ENCODE data around the gene LGALS13. TPM values are rescaled to one million over a fixed set of nuclear protein-coding genes. Genes with fewer than 3 reads are reported as not detected.

The LGALS13 gene
- total and polyA plus RNA-seq, 2 experiments from 2014 or later: not detected

DNA sequence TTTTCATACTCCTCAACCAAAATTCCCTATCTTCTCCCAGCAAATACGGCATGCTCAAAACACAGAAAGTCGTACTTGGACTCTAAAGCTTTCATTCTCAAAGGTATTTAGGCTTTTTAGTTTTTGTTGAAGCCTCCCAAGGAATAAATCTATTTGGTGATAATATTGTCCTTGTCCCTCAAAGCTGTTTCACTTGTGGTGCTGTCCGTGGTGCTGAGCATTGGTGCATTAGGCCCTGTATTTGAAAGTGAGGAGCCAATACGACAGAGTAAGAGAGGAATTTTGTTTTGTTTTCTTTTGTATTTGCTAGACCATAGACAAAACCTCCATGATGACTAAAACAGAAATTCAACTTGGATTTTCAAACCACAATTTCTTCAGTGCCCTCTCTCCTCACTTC lies 3.2 kb upstream of the LGALS13 start:
- Histone ChIP-seq H3K79me2 (no peaks in the 10 kb centered on the region), H3K9me2 (replicated peaks; ENCODE audit: insufficient read depth) (no peaks in the 10 kb centered on the region), H3K36me3 (replicated peaks; ENCODE audit: insufficient read depth, low read depth) (no peaks in the 10 kb centered on the region), H4K20me1 (ENCODE audit: insufficient read depth, poor library complexity, severe bottlenecking) (no peaks in the 10 kb centered on the region), H3K27me3 (no peaks in the 10 kb centered on the region), H3K4me3 (no peak overlapping the region), H3K9me3 (ENCODE audit: low read depth) (no peaks in the 10 kb centered on the region), H3K27ac (no peak overlapping the region), H3K4me1 (ENCODE audit: insufficient read depth) (no peaks in the 10 kb centered on the region), H2AFZ (no peak overlapping the region), H3K4me2 (no peak overlapping the region)
- TF ChIP-seq, protein P1, sequence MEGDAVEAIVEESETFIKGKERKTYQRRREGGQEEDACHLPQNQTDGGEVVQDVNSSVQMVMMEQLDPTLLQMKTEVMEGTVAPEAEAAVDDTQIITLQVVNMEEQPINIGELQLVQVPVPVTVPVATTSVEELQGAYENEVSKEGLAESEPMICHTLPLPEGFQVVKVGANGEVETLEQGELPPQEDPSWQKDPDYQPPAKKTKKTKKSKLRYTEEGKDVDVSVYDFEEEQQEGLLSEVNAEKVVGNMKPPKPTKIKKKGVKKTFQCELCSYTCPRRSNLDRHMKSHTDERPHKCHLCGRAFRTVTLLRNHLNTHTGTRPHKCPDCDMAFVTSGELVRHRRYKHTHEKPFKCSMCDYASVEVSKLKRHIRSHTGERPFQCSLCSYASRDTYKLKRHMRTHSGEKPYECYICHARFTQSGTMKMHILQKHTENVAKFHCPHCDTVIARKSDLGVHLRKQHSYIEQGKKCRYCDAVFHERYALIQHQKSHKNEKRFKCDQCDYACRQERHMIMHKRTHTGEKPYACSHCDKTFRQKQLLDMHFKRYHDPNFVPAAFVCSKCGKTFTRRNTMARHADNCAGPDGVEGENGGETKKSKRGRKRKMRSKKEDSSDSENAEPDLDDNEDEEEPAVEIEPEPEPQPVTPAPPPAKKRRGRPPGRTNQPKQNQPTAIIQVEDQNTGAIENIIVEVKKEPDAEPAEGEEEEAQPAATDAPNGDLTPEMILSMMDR (IDR thresholded peaks at IDR 0.05; ENCODE audit: poor library complexity): no peak
- TF ChIP-seq EZH2phosphoT487 (IDR thresholded peaks at IDR 0.05; ENCODE audit: low read depth, severe bottlenecking, unreplicated experiment) (no peak), EZH2 (IDR thresholded peaks at IDR 0.05; ENCODE audit: borderline replicate concordance) (no peak)
- DNase-seq (ENCODE audit: low spot score): peak; percentile 51
- 34% methylated on average over 4 of the region's 4 CpGs for WGBS (ENCODE audit: low lambda C conversion rate, missing lambda C conversion rate)

DNA sequence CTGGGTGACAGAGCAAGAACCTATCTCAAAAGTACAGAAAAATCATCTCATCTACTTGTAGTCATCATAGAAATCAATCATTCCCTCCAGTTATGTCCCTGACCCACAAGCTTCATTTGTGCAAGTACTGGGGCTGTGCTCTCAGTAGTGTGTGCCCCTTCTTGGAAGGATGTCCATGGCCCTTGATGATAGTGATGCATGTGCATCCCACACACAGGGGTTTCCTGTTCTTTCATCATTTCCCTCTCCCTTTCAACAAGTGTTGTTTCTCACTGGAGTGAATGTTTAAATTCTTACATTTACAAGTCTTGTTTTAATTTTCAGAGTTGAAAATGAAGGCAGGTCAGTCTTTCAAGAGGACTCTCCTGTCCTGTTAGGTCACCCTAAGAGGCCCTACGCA lies 1.5 kb downstream of the LGALS13 start:
- H4K20me1 ChIP-seq (ENCODE audit: insufficient read depth, poor library complexity, severe bottlenecking): no peaks in the 10 kb centered on the region
- no peak for DNase-seq (ENCODE audit: low spot score)
- H3K4me1 ChIP-seq (ENCODE audit: insufficient read depth): no peaks in the 10 kb centered on the region
- H3K36me3 ChIP-seq (replicated peaks; ENCODE audit: insufficient read depth, low read depth): no peaks in the 10 kb centered on the region
- H3K79me2 ChIP-seq: no peaks in the 10 kb centered on the region
- no peak overlapping the region for H3K27ac ChIP-seq
- H2AFZ ChIP-seq: no peak overlapping the region
- 82% methylated on average over 1 of the region's 1 CpG for WGBS (ENCODE audit: low lambda C conversion rate, missing lambda C conversion rate)
- no peaks in the 10 kb centered on the region for H3K9me2 ChIP-seq (replicated peaks; ENCODE audit: insufficient read depth)
- H3K9me3 ChIP-seq (ENCODE audit: low read depth): no peaks in the 10 kb centered on the region
- no peak overlapping the region for H3K4me2 ChIP-seq
- no peaks in the 10 kb centered on the region for H3K27me3 ChIP-seq
- TF ChIP-seq EZH2 (IDR thresholded peaks at IDR 0.05; ENCODE audit: borderline replicate concordance) (no peak), EZH2phosphoT487 (IDR thresholded peaks at IDR 0.05; ENCODE audit: low read depth, severe bottlenecking, unreplicated experiment) (no peak)
- TF ChIP-seq, protein P1 (IDR thresholded peaks at IDR 0.05; ENCODE audit: poor library complexity): no peak
- no peak overlapping the region for H3K4me3 ChIP-seq

DNA sequence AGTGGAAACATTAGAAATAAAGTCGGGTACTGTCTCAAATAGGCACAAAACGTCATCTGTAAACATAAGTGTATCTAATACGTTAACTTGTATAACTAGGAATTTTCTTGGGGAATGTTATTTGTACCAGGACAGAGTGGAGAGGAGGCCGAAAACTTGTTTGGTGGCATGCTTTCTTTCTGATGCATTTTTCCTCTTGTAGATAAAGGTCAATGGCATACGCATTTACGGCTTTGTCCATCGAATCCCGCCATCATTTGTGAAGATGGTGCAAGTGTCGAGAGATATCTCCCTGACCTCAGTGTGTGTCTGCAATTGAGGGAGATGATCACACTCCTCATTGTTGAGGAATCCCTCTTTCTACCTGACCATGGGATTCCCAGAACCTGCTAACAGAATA lies 4.7 kb downstream of the LGALS13 start:
- no peak for DNase-seq (ENCODE audit: low spot score)
- H2AFZ ChIP-seq: no peak overlapping the region
- no peaks in the 10 kb centered on the region for H3K36me3 ChIP-seq (replicated peaks; ENCODE audit: insufficient read depth, low read depth)
- no peaks in the 10 kb centered on the region for H3K9me2 ChIP-seq (replicated peaks; ENCODE audit: insufficient read depth)
- H3K4me2 ChIP-seq: no peak overlapping the region
- H3K4me3 ChIP-seq: no peak overlapping the region
- no peaks in the 10 kb centered on the region for H3K27me3 ChIP-seq
- no peaks in the 10 kb centered on the region for H3K79me2 ChIP-seq
- TF ChIP-seq EZH2 (IDR thresholded peaks at IDR 0.05; ENCODE audit: borderline replicate concordance) (no peak), EZH2phosphoT487 (IDR thresholded peaks at IDR 0.05; ENCODE audit: low read depth, severe bottlenecking, unreplicated experiment) (no peak)
- TF ChIP-seq, protein P1 (IDR thresholded peaks at IDR 0.05; ENCODE audit: poor library complexity): no peak
- H3K27ac ChIP-seq: no peak overlapping the region
- no peaks in the 10 kb centered on the region for H3K4me1 ChIP-seq (ENCODE audit: insufficient read depth)
- 82% methylated on average over 9 of the region's 9 CpGs for WGBS (ENCODE audit: low lambda C conversion rate, missing lambda C conversion rate)
- no peaks in the 10 kb centered on the region for H3K9me3 ChIP-seq (ENCODE audit: low read depth)
- no peaks in the 10 kb centered on the region for H4K20me1 ChIP-seq (ENCODE audit: insufficient read depth, poor library complexity, severe bottlenecking)

DNA sequence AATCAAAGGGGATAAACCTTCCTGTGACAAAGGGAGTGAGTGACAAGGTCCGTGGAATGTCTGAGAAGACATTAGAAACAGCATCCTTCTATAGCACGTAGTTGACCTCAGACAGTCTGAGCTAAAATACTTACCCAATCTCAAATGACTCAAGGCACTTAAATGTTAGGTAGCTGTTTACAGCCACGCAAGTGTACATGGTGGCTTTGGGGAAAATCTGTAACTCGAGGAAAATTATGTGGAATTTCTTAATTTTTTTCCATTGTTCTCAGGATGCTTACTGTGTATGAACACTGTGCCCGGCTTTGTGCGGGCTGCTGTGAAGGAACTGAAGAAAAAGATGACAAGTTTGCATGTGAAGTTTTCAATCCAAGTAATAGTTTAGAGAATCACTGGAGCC lies 5.2 kb downstream of the LGALS13 start:
- no peaks in the 10 kb centered on the region for H3K79me2 ChIP-seq
- no peaks in the 10 kb centered on the region for H3K36me3 ChIP-seq (replicated peaks; ENCODE audit: insufficient read depth, low read depth)
- WGBS (ENCODE audit: low lambda C conversion rate, missing lambda C conversion rate): 71% methylated on average over 6 of the region's 6 CpGs
- no peaks in the 10 kb centered on the region for H4K20me1 ChIP-seq (ENCODE audit: insufficient read depth, poor library complexity, severe bottlenecking)
- H3K9me3 ChIP-seq (ENCODE audit: low read depth): no peaks in the 10 kb centered on the region
- no peak overlapping the region for H3K27ac ChIP-seq
- no peak overlapping the region for H2AFZ ChIP-seq
- H3K4me1 ChIP-seq (ENCODE audit: insufficient read depth): no peaks in the 10 kb centered on the region
- no peak overlapping the region for H3K4me3 ChIP-seq
- no peaks in the 10 kb centered on the region for H3K9me2 ChIP-seq (replicated peaks; ENCODE audit: insufficient read depth)
- TF ChIP-seq EZH2 (IDR thresholded peaks at IDR 0.05; ENCODE audit: borderline replicate concordance) (no peak), EZH2phosphoT487 (IDR thresholded peaks at IDR 0.05; ENCODE audit: low read depth, severe bottlenecking, unreplicated experiment) (no peak)
- TF ChIP-seq, protein P1 (IDR thresholded peaks at IDR 0.05; ENCODE audit: poor library complexity): no peak
- no peak for DNase-seq (ENCODE audit: low spot score)
- no peak overlapping the region for H3K4me2 ChIP-seq
- H3K27me3 ChIP-seq: no peaks in the 10 kb centered on the region
